HEK293T (cell line): ENCODE results near the gene PPP1R15A.
A peak's percentile ranks its signal among the peaks of the same experiment; 100 is the strongest.
"Not testable (repeated sequence)": the region's sequence is repeated elsewhere in the genome, so short reads cannot be mapped to it uniquely, and the experiment has no call there.

Experiments used
- CTCF ChIA-PET: fragments of 350-600 bp; formaldehyde crosslinking; extraction: SDS; loops from one replicate; lab custom pipeline; 2021; ENCODE audit warnings: antibody characterized with exemption, inconsistent platforms; lab: Yijun Ruan, JAX
- POLR2A ChIA-PET: fragments of 350-600 bp; formaldehyde crosslinking; extraction: SDS; loops from one replicate; lab custom pipeline; 2020; ENCODE audit warnings: antibody characterized with exemption, inconsistent platforms; lab: Yijun Ruan, JAX
- DNase-seq: peaks from one replicate; pipeline ENCODE4 v3.0.0; 2012; ENCODE audit warnings: mixed read lengths; ENCODE audit errors: extremely low spot score
- ARNT ChIP-seq: fragments of 450-650 bp; IDR thresholded peaks from 2 replicates; pipeline ENCODE4 v1.6.1; 2017; ENCODE audit warnings: mild to moderate bottlenecking
- BHLHE40 ChIP-seq: fragments of 450-650 bp; IDR thresholded peaks from 2 replicates; pipeline ENCODE4 v1.6.1; 2016; ENCODE audit warnings: mild to moderate bottlenecking, moderate library complexity, borderline replicate concordance
- CTBP1 ChIP-seq: fragments of 450-650 bp; IDR thresholded peaks from 2 replicates; pipeline ENCODE4 v1.6.1; 2016; ENCODE audit warnings: borderline replicate concordance
- ELF4 ChIP-seq: fragments of 450-650 bp; IDR thresholded peaks from 2 replicates; pipeline ENCODE4 v1.6.1; 2017; ENCODE audit warnings: antibody characterized with exemption
- FOXA1 ChIP-seq: fragments of 450-650 bp; IDR thresholded peaks from 2 replicates; pipeline ENCODE4 v1.6.1; 2016; ENCODE audit warnings: mild to moderate bottlenecking
- FOXK2 ChIP-seq: fragments of 450-650 bp; IDR thresholded peaks from 2 replicates; pipeline ENCODE4 v1.6.1; 2016; ENCODE audit warnings: mild to moderate bottlenecking
- FOXM1 ChIP-seq: fragments of 450-650 bp; IDR thresholded peaks from 2 replicates; pipeline ENCODE4 v1.6.1; 2017; ENCODE audit warnings: mild to moderate bottlenecking, borderline replicate concordance
- HDGF ChIP-seq: fragments of 450-650 bp; IDR thresholded peaks from 2 replicates; pipeline ENCODE4 v1.6.1; 2017; ENCODE audit warnings: antibody characterized with exemption, borderline replicate concordance
- L3MBTL2 ChIP-seq: fragments of 450-650 bp; conservative IDR thresholded peaks from 2 replicates; pipeline ENCODE4 v1.6.1; 2016; ENCODE audit warnings: mild to moderate bottlenecking
- LEF1 ChIP-seq: fragments of 450-650 bp; IDR thresholded peaks from 2 replicates; pipeline ENCODE4 v1.6.1; 2017; ENCODE audit warnings: mild to moderate bottlenecking, borderline replicate concordance
- NFRKB ChIP-seq: fragments of 450-650 bp; IDR thresholded peaks from 2 replicates; pipeline ENCODE4 v1.6.1; 2016; ENCODE audit warnings: mild to moderate bottlenecking, moderate library complexity
- SP1 ChIP-seq: fragments of 450-650 bp; IDR thresholded peaks from 2 replicates; pipeline ENCODE4 v1.6.1; 2017
- SUZ12 ChIP-seq: fragments of 450-650 bp; IDR thresholded peaks from 2 replicates; pipeline ENCODE4 v1.6.1; 2016; ENCODE audit warnings: mild to moderate bottlenecking
- TARDBP ChIP-seq: fragments of 450-650 bp; IDR thresholded peaks from 2 replicates; pipeline ENCODE4 v1.6.1; 2016
- ZNF384 ChIP-seq: fragments of 450-650 bp; IDR thresholded peaks from 2 replicates; pipeline ENCODE4 v1.6.1; 2016
- TF ChIP-seq, protein P1 (sequence below): fragments of 450-650 bp; IDR thresholded peaks from 2 replicates; pipeline ENCODE4 v1.6.1; 2016

The PPP1R15A gene

GRCh38 chr19:48887861-48888612, 15.8 kb downstream of the PPP1R15A start:
- CTCF ChIA-PET, result no interaction called here

DNA sequence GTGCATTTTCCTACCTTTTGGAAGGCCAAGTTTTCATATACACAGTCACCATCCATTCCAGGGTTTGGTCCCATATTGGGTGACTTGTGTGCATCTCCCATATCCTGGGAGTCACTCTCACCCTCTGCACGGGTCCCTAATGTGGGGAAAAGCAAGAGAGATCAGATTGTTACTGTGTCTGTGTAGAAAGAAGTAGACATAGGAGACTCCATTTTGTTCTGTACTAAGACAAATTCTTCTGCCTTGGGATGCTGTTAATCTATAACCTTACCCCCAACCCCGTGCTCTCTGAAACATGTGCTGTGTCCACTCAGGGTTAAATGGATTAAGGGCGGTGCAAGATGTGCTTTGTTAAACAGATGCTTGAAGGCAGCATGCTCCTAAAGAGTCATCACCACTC, 17.3 kb downstream of the PPP1R15A start:
- DNase-seq, CTCF ChIA-PET: not testable (repeated sequence)
- POLR2A ChIA-PET, result interaction anchor here (0.8 to 1.2 kb wide), 3 partner anchors 11 to 18 kb away, joined by 3 to 7 read pairs (median 3); partner anchors contain the start of gene NUCB1

More at GRCh38 chr19:48887861-48888612, 15.8 kb downstream of the PPP1R15A start:
- POLR2A ChIA-PET, result interaction anchor here (1.2 to 2.9 kb wide), 2 partner anchors 14 to 15 kb away, joined by 3 to 16 read pairs; partner anchors contain the start of gene PPP1R15A
- no peak for TF ChIP-seq BHLHE40
- no peak for TF ChIP-seq FOXM1
- TF ChIP-seq, protein P1, sequence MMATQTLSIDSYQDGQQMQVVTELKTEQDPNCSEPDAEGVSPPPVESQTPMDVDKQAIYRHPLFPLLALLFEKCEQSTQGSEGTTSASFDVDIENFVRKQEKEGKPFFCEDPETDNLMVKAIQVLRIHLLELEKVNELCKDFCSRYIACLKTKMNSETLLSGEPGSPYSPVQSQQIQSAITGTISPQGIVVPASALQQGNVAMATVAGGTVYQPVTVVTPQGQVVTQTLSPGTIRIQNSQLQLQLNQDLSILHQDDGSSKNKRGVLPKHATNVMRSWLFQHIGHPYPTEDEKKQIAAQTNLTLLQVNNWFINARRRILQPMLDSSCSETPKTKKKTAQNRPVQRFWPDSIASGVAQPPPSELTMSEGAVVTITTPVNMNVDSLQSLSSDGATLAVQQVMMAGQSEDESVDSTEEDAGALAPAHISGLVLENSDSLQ, result no peak
- no peak for TF ChIP-seq FOXA1
- no peak for TF ChIP-seq CTBP1
- TF ChIP-seq HDGF, result no peak
- TF ChIP-seq ARNT, result no peak
- no peak for TF ChIP-seq SUZ12
- no peak for TF ChIP-seq SP1
- no peak for TF ChIP-seq TARDBP
- TF ChIP-seq NFRKB, result no peak
- no peak for TF ChIP-seq LEF1
- no peak for DNase-seq

DNA sequence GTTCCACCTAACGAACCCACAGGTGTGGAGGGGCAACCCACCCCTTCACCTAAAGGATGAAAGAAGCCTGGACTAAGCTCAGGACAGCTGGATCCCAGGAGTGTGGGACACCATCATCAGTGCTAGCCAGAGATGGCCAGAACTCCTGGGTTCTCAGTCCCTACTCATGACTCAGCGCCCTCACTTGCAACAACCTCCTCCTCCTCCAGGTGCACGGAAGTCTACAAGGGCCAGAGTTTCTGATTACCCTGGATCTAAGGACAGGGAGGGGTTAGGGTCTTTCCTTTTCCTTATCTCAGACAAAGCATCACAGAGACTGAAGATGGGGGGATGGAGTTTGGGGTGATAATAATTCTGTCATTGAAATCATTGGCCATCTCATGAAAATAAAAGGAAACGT, 18.3 kb downstream of the PPP1R15A start:
- no peak for TF ChIP-seq NFRKB
- POLR2A ChIA-PET, result no interaction called here
- DNase-seq, result no peak
- CTCF ChIA-PET, result no interaction called here

- DNase-seq, result no peak
- ChIA-PET POLR2A (interaction anchor here (1.2 to 2.2 kb wide), 3 partner anchors 19 to 23 kb away, joined by 4 to 7 read pairs (median 5); partner anchors contain the start of gene PPP1R15A), CTCF (no interaction called here)
- TF ChIP-seq ARNT (no peak), FOXK2 (no peak), SUZ12 (no peak), ELF4 (no peak), LEF1 (no peak), HDGF (no peak), CTBP1 (no peak), BHLHE40 (no peak), FOXA1 (no peak), SP1 (no peak), L3MBTL2 (no peak), FOXM1 (no peak), NFRKB (no peak), ZNF384 (no peak), TARDBP (no peak)
- TF ChIP-seq, protein P1, result no peak
Observed at GRCh38 chr19:48895226-48895625, 23.0 kb downstream of the PPP1R15A start.

DNA sequence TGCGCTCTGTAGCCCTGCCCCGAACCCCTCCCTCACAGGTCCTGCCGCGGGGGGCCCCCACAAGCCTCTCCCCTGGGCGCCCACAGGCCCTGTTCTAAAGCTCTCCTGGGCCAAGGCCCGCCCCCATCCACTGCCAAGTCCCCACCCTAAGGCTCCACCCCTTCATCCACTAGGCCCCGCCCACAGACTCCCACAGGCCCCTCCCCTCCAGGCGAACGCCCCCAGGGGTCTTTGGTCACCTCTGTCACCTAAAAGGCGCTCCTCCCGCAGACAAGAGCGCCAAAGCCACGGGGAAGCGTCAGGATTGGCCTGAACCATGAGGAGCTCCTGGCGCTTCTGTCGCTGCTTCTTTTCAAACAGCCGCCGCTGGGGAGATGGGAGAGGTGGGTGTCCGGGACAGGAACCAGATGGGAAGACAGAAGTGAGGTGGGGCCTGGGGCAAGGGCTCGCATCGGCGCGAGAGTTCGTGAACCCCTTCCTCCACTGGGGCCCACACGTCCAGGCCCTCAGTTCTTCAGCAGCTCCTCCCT, 24.0 kb downstream of the PPP1R15A start:
- ChIA-PET POLR2A (interaction anchor here (0.7 to 2.2 kb wide), 4 partner anchors 20 to 277 kb away, joined by 3 to 7 read pairs (median 4); partner anchors contain the start of genes PPP1R15A, RPL18 and SPHK2), CTCF (no interaction called here)
- peak; percentile 82 for DNase-seq
- no peak for TF ChIP-seq L3MBTL2
- TF ChIP-seq ZNF384, result no peak
- TF ChIP-seq SUZ12, result no peak
- TF ChIP-seq FOXK2, result no peak
- TF ChIP-seq NFRKB, result no peak
- TF ChIP-seq BHLHE40, result no peak
- TF ChIP-seq, protein P1, result no peak
- no peak for TF ChIP-seq FOXA1
- TF ChIP-seq CTBP1, result no peak

- TF ChIP-seq CTBP1, result no peak
- TF ChIP-seq SP1, result no peak
- no peak for TF ChIP-seq LEF1
- TF ChIP-seq ZNF384, result no peak
- no peak for TF ChIP-seq FOXM1
- TF ChIP-seq TARDBP, result no peak
- TF ChIP-seq ARNT, result no peak
- TF ChIP-seq L3MBTL2, result no peak
- no peak for TF ChIP-seq HDGF
- TF ChIP-seq SUZ12, result no peak
- no peak for TF ChIP-seq FOXA1
- TF ChIP-seq FOXK2, result no peak
- TF ChIP-seq NFRKB, result no peak
- DNase-seq, result no peak
- POLR2A ChIA-PET, result no interaction called here
- CTCF ChIA-PET, result no interaction called here
Observed at GRCh38 chr19:48897181-48897580, 25.0 kb downstream of the PPP1R15A start.

GRCh38 chr19:48899386-48899749, 27.1 kb downstream of the PPP1R15A start:
- not testable (repeated sequence) for DNase-seq
- ChIA-PET CTCF (interaction anchor here (0.9 kb wide), 1 partner anchor 71 kb away, joined by 3 read pairs; no protein-coding TSS in a partner anchor), POLR2A (interaction anchor here (0.8 to 3.2 kb wide), 8 partner anchors 10 to 108 kb away, joined by 3 to 40 read pairs (median 4); partner anchors contain the start of genes FTL and PPP1R15A)
